GM12873 (cell line): Measurements from ENCODE around the gene DCXR.

Source experiments
- TF ChIP-seq, protein P1 (sequence below): IDR thresholded peaks from 2 replicates; pipeline ENCODE4 v1.5.1; 2012; ENCODE audit warnings: low read depth, mild to moderate bottlenecking, moderate library complexity, low read length, control low read depth; ENCODE audit not compliant: insufficient read depth; ENCODE audit errors: missing control alignments

DCXR gene

DNA sequence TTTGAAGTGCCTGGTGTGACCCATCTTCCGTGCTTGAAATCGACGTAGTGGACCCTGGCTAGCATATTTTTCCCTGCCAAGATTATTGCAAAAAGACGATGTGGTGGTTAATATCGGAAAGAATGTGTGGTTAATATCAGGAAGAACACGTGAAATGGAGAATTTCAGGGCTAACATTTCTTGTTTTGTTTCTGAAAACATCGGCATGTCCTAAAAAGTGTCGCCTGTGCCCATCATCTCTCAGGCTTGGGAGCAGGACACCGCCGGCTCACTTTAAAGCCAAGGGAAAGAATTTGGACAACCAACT is 345 bp upstream of the DCXR start:
- TF ChIP-seq, protein P1, sequence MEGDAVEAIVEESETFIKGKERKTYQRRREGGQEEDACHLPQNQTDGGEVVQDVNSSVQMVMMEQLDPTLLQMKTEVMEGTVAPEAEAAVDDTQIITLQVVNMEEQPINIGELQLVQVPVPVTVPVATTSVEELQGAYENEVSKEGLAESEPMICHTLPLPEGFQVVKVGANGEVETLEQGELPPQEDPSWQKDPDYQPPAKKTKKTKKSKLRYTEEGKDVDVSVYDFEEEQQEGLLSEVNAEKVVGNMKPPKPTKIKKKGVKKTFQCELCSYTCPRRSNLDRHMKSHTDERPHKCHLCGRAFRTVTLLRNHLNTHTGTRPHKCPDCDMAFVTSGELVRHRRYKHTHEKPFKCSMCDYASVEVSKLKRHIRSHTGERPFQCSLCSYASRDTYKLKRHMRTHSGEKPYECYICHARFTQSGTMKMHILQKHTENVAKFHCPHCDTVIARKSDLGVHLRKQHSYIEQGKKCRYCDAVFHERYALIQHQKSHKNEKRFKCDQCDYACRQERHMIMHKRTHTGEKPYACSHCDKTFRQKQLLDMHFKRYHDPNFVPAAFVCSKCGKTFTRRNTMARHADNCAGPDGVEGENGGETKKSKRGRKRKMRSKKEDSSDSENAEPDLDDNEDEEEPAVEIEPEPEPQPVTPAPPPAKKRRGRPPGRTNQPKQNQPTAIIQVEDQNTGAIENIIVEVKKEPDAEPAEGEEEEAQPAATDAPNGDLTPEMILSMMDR, result no peak

GRCh38 chr17:82036634-82037091 is 834 bp downstream of the DCXR start:
- TF ChIP-seq, protein P1, result no peak

- TF ChIP-seq, protein P1, result no peak
Observed at GRCh38 chr17:82035956-82036633, 1.4 kb downstream of the DCXR start.

DNA sequence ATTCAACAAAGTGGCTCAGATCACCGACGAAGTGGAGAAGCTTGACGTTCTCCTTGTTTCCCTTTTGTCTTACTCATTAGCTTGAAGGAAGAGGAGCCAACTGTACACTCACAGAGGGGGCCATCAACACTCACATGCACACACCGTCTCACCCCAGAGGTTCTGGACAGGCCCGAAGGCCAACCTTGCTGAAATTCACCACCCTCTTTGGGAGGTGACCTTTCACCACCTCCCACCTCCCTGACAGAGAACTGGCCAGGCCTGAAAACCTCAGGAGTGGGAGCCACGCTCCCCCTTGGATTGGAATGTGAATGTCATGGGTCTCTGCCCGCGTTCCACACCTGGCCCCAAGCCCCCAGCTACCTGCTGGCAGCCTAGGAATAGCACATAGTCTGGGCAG is 2.0 kb downstream of the DCXR start:
- TF ChIP-seq, protein P1, result no peak

GRCh38 chr17:82034371-82035011 is 3.0 kb downstream of the DCXR start:
- TF ChIP-seq, protein P1, result no peak

DNA sequence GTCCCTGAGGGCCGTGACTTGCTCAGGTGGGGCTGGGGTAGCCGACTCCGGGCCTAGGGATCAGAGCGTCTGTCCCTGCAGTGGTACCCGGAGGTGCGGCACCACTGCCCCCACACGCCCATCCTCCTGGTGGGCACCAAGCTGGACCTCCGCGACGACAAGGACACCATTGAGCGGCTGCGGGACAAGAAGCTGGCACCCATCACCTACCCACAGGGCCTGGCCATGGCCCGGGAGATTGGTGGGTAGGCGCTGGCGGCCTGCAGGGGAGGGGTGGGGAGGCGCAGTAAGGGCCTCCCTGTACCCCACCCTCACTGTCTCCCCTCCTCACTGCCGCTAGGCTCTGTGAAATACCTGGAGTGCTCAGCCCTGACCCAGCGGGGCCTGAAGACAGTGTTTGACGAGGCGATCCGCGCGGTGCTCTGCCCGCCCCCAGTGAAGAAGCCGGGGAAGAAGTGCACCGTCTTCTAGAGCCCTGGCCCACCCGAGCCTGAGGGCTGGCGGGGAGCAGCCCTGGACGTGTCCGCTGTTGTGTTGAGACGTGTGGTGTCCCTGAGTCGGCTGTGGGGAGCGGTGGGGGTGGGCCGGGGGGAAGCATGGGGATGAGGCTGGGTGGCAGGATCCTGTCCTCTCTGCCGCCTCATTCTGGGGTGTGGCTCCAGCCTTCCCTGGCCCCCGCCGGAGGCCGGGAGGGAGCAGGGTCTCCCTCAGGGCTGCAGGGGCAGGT is 4.0 kb downstream of the DCXR start:
- TF ChIP-seq, protein P1, result no peak

GRCh38 chr17:82031885-82032627 is 5.4 kb downstream of the DCXR start:
- TF ChIP-seq, protein P1, result no peak
